NCI-H446 (cell line): ENCODE data around the gene SETD1B.
A peak's percentile ranks its signal among the peaks of the same experiment; 100 is the strongest.

Experiments
- DNase-seq, 2 experiments: peaks; one replicate each; lab custom pipeline; 2025; lab: John Stamatoyannopoulos, UW

SETD1B gene

DNA sequence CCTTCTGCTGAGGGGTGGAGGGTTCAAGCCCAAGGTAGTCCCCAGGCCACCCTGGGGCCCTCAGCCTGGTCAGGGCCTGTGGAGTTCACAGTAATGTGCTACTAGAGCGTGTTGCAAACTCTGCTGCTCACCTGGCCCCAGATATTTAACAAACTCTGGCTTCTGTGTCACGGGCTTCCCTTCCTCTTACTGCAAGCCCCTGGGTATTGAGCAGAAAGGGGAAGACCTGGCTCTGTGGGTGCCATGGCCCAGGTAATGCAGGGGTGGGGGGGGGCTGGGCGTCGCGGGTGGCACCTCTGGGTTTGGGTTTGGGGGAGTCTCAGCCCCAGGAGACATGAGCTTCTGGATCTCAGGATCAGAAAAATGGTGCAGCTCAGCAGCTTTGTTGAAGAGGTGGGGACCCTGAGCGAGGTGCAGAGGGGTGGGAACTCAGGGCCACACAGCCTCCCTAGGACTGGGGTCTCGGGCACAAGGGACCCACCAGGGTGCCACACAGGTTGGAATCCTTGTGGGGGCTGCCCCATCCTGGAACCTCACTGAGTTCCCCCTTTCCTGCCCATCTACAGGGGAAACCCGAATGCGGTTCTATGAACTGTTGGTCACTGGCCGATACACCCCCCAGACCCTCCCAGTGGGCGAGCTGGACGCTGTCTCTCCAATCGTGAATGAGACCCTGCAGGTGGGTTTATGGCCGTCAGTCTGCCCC, 4.0 kb downstream of the SETD1B start:
- no peak for DNase-seq

GRCh38 chr12:121808623-121809022, 4.8 kb downstream of the SETD1B start:
- DNase-seq, result no peak

DNA sequence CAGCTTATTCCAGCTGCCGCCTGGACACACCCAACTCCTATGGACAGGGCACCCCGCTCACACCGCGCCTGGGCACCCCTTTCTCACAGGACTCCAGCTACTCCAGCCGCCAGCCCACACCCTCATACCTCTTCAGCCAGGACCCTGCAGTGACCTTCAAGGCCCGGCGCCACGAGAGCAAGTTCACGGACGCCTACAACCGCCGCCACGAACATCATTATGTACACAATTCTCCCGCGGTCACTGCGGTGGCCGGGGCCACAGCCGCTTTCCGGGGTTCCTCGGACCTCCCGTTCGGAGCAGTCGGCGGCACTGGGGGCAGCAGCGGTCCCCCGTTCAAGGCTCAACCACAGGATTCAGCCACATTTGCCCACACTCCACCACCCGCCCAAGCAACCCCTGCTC, 5.9 kb downstream of the SETD1B start:
- DNase-seq, result no peak

GRCh38 chr12:121810234-121810817, 6.5 kb downstream of the SETD1B start:
- DNase-seq, result no peak

GRCh38 chr12:121810833-121811433, 7.1 kb downstream of the SETD1B start:
- DNase-seq, result no peak

- peak in 1 of 2 experiments; percentile 64 for DNase-seq
Measured at GRCh38 chr12:121811434-121812319, 7.9 kb downstream of the SETD1B start.

DNA sequence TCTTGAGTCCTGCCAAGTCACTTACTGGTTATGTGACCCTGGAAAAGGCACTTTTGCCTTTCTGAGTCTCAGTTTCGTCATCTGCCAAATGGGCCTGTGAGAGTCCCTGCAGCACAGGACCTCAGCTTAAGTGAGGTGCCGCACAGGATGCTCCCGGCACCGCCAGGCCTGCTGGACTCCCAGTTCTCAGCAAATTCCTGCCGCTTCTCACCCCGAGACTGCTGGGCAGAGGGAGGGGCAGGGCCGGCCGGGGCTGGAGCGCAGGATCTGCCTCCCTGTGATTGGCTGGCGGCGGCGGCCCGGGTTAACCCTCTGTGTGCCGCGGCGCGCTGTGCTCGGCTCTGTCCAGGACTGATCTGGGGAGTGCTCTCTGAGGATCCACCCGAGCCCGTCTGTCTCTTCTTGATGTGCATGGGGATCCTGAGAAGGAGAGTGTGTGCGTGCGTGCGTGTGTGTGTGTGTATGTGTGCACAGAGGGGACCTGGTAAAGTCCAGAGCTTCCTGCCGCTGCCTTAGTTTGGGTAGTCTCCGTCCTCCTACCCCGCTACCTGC, 8.6 kb downstream of the SETD1B start:
- peak in 1 of 2 experiments; percentile 34 for DNase-seq

- DNase-seq, result no peak
Measured at GRCh38 chr12:121812921-121813896, 9.4 kb downstream of the SETD1B start.

DNA sequence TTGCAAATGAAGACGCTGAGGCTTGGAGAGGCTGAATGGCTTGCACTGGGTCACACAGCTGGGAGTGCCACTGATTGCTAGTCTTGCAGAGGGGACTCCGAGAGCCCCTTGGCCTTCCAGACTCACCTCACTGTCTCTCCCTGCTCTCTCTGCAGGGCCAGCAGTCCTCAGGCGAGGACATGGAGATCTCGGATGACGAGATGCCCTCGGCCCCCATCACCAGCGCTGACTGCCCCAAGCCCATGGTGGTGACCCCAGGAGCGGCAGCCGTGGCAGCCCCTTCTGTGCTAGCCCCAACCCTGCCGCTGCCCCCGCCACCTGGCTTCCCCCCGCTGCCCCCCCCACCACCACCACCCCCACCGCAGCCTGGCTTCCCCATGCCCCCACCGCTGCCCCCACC, 10.1 kb downstream of the SETD1B start:
- DNase-seq, result no peak

DNA sequence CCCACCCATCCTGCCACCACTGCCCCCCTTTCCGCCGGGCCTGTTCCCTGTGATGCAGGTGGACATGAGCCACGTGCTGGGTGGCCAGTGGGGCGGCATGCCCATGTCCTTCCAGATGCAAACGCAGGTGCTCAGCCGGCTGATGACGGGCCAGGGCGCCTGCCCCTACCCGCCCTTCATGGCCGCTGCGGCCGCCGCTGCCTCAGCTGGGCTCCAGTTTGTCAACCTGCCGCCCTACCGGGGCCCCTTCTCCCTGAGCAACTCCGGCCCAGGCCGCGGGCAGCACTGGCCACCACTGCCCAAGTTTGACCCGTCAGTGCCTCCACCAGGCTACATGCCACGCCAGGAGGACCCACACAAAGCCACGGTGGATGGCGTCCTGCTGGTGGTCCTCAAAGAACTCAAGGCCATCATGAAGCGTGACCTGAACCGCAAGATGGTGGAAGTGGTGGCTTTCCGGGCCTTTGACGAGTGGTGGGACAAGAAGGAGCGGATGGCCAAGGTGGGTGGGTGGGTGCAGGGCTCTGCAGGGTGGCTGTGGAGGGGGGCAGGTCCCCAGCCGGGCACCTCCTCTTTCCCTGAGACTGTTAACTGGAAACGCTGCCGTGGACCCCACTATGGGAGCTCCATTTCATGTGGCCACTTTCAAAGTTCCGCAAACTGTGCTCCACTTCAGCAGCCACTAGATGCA, 10.8 kb downstream of the SETD1B start:
- no peak for DNase-seq

- DNase-seq, result no peak
Measured at GRCh38 chr12:121815263-121815662, 11.5 kb downstream of the SETD1B start.

GRCh38 chr12:121816925-121817647, 13.3 kb downstream of the SETD1B start:
- no peak for DNase-seq

GRCh38 chr12:121817648-121818043, 13.8 kb downstream of the SETD1B start:
- no peak for DNase-seq

DNA sequence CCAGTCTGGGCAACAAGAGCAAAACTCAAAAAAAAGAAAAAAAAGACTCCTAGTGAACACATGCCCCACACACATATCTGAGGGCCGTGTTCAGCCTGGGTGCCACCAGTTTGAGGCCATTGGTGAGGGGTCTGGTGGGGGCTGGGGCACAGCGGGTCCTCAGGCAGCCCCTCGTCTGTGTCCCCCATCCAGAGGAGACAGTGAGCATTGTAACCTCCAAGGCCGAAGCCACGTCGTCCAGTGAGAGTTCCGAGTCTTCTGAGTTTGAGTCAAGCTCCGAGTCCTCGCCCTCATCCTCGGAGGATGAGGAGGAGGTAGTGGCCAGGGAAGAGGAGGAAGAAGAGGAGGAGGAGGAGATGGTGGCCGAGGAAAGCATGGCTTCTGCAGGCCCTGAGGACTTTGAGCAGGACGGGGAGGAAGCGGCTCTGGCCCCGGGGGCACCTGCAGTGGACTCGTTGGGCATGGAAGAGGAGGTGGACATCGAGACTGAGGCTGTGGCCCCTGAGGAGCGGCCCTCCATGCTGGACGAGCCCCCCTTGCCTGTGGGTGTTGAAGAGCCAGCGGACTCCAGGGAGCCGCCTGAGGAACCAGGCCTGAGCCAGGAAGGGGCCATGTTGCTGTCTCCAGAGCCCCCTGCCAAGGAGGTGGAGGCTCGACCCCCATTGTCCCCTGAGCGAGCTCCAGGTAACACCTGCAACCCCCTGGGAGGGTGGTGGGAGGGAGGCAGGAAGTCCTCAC, 15.6 kb downstream of the SETD1B start:
- no peak for DNase-seq

DNA sequence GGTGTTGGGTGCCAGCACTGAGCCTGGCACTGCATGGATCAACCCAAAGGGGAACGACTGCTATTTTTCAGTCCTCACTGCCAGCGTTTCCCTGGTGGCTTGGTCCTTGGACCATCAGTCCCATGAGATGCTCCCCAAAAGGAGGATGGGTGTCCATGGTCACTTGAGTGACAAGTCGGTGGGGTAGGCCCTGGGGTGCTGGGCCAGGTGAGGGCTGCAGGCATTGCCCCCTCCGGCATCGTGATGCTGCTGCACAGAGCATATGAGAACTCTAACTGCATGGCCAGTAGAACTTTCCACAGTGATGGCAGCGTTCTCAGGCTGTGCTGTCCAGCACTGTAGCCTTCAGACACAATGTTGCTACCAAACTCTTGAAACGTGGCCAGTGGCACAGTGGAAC, 16.2 kb downstream of the SETD1B start:
- no peak for DNase-seq

DNA sequence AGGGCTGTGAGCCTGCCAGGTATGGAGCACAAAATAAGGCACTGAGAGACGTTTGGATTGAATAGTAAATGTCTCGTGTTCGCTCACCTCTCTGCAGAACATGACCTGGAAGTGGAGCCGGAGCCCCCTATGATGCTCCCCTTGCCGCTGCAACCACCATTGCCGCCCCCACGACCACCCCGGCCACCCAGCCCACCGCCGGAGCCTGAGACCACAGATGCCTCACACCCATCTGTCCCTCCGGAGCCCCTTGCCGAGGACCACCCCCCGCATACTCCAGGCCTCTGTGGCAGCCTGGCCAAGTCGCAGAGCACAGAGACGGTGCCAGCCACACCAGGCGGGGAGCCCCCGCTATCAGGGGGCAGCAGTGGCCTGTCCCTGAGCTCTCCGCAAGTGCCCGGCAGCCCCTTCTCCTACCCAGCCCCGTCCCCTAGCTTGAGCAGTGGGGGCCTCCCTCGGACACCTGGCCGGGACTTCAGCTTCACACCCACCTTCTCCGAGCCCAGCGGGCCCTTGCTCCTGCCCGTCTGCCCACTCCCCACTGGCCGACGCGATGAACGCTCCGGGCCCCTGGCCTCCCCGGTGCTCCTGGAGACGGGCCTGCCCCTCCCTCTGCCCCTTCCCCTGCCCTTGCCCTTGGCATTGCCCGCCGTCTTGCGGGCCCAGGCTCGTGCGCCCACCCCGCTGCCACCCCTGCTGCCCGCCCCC, 18.7 kb downstream of the SETD1B start:
- no peak for DNase-seq

DNA sequence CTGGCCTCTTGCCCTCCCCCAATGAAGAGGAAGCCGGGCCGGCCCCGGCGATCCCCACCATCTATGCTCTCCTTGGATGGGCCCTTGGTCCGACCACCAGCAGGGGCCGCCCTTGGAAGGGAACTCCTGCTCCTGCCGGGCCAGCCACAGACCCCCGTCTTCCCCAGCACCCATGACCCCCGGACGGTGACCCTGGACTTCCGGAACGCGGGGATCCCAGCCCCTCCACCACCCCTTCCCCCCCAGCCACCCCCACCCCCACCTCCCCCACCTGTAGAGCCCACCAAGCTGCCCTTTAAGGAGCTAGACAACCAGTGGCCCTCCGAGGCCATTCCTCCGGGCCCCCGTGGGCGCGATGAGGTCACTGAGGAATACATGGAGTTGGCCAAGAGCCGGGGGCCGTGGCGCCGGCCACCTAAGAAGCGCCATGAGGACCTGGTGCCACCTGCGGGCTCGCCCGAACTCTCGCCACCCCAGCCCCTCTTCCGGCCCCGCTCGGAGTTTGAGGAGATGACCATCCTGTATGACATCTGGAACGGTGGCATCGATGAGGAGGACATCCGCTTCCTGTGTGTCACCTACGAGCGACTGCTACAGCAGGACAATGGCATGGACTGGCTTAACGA, 19.4 kb downstream of the SETD1B start:
- DNase-seq, result no peak

DNA sequence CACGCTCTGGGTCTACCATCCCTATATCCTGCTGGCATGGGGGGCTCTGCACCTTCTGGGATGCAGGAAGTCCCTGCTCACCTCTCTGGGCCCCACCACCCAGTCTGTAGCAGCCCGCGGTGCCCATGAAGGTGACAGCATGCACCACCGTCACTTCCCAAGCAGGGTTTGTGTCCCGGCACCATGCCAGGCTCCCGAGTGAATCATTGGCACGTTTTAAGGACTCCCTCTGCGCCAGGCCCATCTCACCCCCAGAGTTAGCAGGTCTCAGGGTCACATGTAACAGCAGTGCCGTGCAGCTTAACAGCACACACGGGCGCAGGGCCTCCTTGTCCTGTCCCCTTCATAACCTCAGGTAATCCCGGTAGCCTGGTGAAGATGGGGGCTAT, 19.9 kb downstream of the SETD1B start:
- DNase-seq, result no peak
